ENCODE measurements around the gene AFF3.

DNA sequence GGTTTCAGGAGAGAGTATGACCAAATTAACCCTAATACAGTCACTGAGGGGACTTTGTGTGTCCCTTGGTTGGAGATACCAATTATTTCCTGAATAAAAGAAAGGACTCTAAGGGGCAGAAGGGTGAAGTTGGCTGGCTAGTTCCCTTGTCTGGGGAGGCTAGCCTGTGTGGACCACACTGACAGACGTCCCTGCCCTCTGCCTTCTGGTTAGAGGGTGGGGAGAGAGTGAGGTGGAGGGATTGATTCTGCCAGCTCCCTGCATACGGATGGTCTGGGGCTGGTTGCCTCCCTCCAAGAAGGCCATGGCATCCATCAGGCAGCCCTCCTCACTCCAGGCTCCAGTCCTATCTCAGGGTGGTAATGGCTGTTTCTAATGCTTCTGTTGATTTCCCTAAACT is 37.4 kb upstream of the AFF3 start:
- TF ChIP-seq CTCF (IDR thresholded peaks at IDR 0.05) (no peak), POLR2A (IDR thresholded peaks at IDR 0.05) (no peak)

Data from right lobe of liver (tissue), 4 donors.